GM21381 (cell line): ENCODE data around the gene PWP2.
"Not testable (repeated sequence)": the region's sequence is repeated elsewhere in the genome, so short reads cannot be mapped to it uniquely, and the experiment has no call there.

Experiments
- ATAC-seq: cut with Tn5 transposase; IDR thresholded peaks from one replicate; pipeline ENCODE4 v1.9.1; 2021; ENCODE audit warnings: mild to moderate bottlenecking, moderate library complexity; ENCODE audit not compliant: unreplicated experiment

Gene PWP2

GRCh38 chr21:44082648-44083440, 24.4 kb upstream of the PWP2 start:
- no peak for ATAC-seq

DNA sequence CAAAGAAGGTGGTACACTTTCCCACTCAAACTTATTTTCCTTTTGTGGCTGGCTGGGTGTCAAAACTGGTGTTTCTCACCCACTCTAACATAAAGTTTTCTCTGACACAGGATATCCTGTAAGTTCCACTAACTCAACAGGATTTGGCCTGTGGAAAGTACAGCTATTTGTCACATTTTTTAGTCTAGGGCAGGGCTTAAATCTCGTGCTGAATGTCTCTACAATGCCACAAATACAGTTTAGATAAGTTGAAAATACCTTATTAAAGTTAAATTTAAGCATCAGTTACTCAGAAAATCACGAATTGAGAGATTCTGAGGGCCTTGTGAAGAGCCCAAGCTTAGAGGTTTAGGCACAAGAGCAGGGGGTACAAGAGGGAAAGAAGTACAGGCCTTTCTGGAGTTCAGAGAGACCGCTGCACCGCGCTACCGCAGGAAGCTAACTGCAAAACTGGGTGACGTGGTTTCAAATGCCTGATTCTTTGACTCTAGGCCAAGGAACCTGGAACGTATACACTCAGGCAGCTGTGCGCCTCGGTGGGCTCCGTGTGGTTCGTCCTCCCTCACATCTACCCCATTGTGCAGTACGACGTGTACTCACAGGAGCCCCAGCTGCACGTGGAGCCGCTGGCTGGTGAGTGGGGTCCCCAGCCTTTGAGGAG, 23.4 kb upstream of the PWP2 start:
- no peak for ATAC-seq

- ATAC-seq, result no peak
Measured at GRCh38 chr21:44084496-44085241, 22.5 kb upstream of the PWP2 start.

DNA sequence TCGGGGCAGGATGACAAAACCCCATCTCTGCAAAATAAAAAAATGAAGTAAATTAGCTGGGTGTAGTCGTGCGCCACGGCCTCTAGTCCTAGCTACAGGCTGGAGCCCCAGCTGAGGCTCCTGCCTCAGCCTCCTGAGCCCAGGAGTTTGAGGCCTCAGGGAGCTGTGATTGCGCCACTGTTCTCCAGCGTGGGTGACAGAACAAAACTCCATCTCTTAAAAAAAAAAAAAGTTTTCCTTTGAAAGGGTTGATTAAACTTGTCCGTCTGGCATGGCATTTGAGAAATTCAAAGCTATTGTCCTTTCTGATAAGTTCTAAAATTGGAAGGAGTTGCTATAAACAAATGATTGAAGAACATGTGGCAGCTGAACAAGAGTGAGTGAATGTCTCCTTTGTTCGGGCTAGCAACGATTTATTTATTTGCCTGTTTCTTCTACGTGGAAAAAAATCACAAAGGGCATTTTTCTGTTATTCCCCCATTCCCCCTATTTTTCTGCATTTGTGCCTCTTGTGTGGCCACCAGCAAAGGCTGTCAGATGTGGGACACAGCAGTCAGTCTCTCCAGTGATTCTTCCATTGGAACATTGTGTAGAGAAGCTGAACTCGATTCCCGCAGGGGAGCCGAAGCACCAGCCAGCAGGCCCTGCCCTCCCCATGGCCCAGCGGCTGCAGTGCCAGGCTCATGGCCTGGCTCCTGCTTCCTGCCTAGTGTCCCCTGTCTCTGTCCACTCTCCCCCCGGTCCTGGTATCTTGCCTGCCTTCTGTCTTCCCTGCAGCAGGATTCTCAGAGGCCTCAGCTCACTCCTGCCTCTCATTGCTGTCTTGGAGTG, 21.5 kb upstream of the PWP2 start:
- ATAC-seq, result no peak

DNA sequence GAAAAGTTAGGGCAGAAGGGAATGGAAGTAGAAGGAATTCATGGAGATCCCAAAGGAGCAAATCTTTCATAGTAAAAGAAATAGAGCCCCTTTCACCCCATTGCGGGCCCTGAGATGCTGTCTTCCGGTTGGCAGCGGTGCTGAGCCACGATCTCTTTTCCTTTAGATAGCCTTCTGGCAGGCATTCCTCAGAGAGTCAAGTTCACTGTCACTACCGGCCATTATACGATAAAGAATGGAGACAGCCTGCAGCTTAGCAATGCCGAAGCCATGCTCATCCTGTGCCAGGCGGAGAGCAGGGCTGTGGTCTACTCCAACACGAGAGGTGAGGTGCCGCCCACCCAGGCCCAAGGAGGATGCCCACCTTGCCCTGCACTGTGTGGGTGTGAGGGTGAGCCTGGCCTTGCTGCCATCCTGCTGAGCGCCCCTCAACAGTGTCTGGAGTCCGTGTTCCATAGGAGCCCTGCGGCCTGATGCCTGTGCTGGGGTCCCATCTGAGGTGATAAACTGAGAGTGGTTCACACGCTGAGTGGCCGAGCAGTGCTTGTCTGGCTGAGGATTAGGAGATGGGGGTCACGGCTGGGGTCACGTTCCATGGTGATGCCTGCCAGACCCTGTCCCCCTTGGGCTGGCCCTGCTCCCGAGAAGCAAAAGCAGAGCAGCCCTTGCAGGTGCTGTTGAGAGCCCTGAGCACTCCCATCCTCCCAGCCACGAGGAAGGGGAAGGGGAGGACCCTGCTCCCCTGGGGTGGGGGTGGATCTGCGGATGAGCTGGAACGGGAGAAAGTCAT, 20.4 kb upstream of the PWP2 start:
- ATAC-seq, result no peak

- ATAC-seq, result no peak
Measured at GRCh38 chr21:44087426-44088400, 19.5 kb upstream of the PWP2 start.

- ATAC-seq, result no peak
Measured at GRCh38 chr21:44088401-44088780, 18.8 kb upstream of the PWP2 start.

DNA sequence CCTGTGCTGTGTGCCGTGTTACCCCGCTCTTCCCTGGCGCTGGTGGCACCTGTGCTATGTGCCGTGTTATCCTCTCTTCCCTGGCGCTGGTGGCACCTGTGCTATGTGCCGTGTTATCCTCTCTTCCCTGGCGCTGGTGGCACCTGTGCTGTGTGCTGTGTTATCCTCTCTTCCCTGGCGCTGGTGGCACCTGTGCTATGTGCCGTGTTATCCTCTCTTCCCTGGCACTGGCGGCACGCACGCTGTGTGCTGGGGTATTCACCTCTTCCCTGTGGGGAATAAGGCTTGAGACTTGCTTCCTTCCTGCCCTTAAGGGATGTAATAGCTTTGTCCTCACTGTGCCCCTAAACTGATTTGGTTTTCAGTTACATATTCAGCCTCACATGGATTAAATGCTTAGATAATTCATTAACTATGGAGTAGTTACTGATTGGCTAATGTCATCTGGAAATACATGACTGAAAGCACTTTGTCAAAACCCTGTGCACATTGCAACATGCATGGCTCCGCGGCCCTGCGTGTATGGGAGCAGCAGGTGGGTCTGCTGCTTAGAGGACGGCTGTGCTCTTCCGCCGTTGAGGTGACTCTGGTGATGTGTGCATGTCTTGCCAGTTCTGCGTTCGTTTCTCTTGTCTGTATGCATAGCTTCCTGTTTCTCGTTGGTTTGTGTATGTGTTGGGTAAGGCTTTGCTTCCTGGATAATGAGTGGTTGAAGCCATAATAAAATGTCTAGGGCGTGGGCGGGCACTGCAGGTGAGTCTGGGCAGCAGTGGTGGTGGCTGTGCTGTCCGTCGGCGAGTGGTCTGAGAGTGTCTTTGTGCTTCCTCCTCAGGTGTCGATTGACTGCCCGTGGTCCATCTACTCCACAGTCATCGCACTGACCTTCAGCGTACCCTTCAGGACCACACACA, 17.9 kb upstream of the PWP2 start:
- ATAC-seq, result no peak

DNA sequence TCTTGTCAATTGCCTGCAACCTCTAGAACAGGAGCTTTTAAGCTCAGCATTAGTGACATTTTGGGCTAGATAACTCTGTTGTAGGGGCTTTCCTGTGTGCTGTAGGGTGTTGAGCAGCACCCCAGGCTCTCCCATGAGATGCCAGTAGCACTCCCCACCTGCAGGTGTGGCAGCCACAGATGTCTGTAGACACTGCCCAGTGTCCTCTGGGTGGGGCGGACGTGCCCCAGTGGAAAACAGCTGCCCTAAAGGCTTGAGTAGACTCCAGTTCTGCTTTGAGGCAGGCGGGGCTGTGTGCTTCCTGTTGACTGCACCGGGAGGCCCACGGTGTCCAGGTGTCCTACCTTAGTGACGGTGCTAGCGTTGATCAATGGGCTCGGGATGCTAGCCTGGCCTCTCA, 16.9 kb upstream of the PWP2 start:
- no peak for ATAC-seq

DNA sequence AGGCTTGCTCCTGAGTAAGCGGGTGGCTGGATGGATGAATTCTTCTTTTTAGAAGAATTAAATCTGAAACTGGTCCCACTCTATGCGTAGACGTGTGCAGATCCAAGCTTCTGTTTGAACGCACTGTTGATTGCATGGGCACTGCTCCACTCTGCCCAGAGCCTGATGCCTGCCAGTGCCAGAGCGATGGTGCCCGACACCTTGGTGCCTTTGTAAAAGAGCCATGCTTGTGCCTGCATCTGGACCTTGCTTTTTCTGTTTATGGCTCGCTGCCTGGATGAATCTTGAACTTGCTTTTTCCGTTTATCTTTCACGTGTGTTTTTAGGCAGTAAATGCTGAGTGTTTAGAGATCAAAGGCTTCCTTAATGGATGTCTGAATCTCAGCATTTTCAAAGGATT, 15.0 kb upstream of the PWP2 start:
- ATAC-seq, result no peak

GRCh38 chr21:44093761-44094160, 13.4 kb upstream of the PWP2 start:
- ATAC-seq, result no peak

GRCh38 chr21:44094832-44095231, 12.4 kb upstream of the PWP2 start:
- ATAC-seq, result no peak

DNA sequence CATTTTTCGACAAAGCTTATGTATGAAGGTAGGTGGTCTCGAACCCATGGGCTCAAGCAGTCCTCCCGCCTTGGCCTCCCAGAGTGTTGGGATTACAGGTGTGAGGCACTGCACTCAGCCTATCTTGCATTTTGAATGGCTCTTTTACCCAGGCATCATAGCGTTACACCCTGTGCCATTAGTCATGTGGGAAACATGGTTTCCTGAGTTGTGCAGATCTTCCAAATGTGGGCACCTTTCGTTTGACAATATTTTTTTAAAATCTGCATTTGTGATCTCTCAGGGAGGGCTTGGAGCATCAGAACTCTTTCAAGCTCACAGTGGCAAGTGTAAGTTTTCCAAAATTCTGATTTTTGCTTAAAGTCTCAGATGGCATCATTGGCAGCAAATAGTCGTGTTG, 8.7 kb upstream of the PWP2 start:
- ATAC-seq, result not testable (repeated sequence)

DNA sequence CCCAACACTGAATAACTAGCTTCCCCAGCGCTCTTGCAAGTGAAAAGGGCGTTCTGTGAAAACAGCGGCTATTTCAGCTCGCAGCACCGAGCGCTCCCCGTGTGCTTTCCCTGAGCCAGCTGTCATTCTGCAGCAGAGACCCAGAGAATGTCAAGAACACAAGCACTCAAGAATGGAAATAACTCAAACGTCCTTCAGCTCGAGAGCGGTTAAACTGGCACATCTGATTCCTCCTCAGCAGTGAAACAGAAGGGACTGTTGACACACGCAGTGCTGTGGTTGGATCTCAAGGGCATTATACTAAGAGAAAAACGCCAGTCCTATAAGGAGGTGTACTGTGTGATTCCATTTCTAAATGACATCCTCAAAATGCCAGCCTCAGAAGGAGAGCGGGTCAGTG, 8.2 kb upstream of the PWP2 start:
- ATAC-seq, result not testable (repeated sequence)

DNA sequence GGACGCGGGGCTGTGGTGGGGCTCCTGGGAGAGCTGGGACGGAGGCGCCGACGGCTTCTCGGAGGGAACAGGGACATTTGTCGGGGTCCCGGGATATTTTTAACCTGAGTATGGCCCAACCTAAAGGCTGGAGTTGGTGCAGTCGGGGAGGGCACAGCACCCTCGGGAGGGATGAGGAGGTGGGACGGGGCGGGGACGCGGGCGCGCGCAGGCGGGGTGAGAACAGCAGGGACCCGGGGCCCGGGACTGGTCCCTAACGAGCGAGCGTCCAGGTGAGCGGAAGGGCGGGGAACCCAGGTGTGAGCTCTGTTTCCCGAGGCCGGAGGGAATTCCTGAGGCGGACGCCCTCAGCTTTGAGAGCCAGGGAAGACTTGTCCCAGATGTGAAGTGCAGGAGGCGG, 390 bp downstream of the PWP2 start:
- ATAC-seq, result peak; percentile 27

DNA sequence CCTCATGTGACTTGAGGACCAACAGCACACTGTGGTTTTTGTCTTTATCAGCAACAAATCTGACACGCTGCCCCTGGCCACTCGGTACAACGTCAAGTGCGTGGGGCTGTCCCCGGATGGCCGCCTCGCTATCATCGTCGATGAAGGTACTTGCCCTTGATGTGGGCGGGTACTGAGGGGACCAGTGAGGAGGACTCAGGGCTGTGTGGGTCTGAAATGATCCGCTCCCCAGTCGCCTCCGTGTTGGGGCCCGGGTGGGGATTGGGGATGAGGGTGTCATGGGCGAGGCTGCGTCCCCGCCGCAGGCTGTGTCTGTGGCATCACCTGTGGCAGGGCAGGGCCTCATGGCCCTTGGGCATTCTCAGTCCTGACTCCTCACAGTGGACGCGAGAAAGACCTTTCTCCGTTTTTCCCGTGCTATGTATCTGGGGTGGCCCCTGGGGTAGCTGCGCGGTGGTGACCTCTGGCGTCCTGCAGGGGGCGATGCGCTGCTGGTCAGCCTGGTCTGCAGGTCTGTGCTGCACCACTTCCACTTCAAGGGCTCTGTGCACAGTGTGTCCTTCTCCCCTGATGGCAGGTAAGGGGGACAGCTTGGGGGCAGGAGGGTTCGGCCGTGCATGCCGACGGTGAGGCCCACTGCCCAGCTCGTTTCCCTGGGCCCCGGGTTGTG, 6.6 kb downstream of the PWP2 start:
- ATAC-seq, result not testable (repeated sequence)

DNA sequence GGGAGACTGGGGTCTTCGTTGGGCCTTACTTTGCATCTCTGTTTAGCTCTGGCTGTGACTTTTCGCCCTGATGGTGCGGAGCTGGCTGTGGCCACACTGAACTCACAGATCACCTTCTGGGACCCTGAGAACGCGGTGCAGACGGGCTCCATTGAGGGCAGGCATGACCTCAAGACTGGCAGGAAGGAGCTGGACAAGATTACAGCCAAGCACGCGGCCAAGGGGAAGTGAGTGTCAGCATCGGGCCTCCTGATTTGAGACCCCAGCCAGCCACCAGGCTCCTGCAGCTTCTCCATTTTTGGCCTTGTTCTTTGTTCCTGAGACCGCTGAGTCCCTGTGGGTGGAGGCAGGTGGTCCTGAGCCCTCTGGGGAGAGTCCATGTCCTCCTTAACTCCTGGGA, 14.9 kb downstream of the PWP2 start:
- not testable (repeated sequence) for ATAC-seq
